Measurements from ENCODE around the gene GLI3. TPM values are rescaled to one million over a fixed set of nuclear protein-coding genes. Genes with fewer than 3 reads are reported as not detected.

Gene GLI3
- total and polyA plus RNA-seq, 2 of the 8 experiments (the other 6 are each of a cell fraction or from before 2014, with no cell fraction given): 8.0 to 31.1 TPM

GRCh38 chr7:42269161-42269560, 32.2 kb upstream of the GLI3 start:
- TF ChIP-seq SAP30 (IDR thresholded peaks at IDR 0.05; ENCODE audit: insufficient read depth, insufficient replicate concordance, low read length): no peak
- FAIRE-seq: no peak
- H4K8ac ChIP-seq (ENCODE audit: extremely low read depth, insufficient read depth, low read length): no peak overlapping the region

More at GRCh38 chr7:42269161-42269560, 32.2 kb upstream of the GLI3 start:
- Histone ChIP-seq H2AK5ac (ENCODE audit: low read depth, low read length) (no peak overlapping the region), H2BK20ac (ENCODE audit: low read length) (no peak overlapping the region), H3K56ac (replicated peaks; ENCODE audit: insufficient read length, low read depth, low read length) (no peak overlapping the region), H2BK5ac (ENCODE audit: low read depth, low read length) (no peak overlapping the region), H3K23ac (ENCODE audit: insufficient read length) (no peak overlapping the region), H4K20me1 (replicated peaks in 1 of 2; ENCODE audit: control insufficient read depth in 1 of 2, insufficient read depth in 2 of 2, low read length in 2 of 2) (no peaks in the 10 kb centered on the region), H2BK120ac (replicated peaks; ENCODE audit: low read depth, low read length) (no peak overlapping the region), H3K79me2 (ENCODE audit: control insufficient read depth in 1 of 2, insufficient read depth in 2 of 2, low read length in 2 of 2) (no peaks in the 10 kb centered on the region), H4K5ac (ENCODE audit: insufficient read length, low read depth, low read length) (no peak overlapping the region), H4K91ac (replicated peaks; ENCODE audit: insufficient read length, low read length) (no peak overlapping the region), H3K18ac (ENCODE audit: extremely low read depth, low read length) (no peak overlapping the region), H2BK15ac (ENCODE audit: low read length) (no peak overlapping the region), H2BK12ac (ENCODE audit: low read depth, low read length) (no peak overlapping the region), H3K27ac (ENCODE audit: low read depth, low read length) (no peak overlapping the region), H3K4ac (replicated peaks; ENCODE audit: insufficient read length, low read depth, low read length) (no peak overlapping the region), H3K4me2 (ENCODE audit: insufficient read depth in 1 of 2, low read depth in 2 of 2, low read length in 2 of 2) (no peak overlapping the region), H3K14ac (ENCODE audit: insufficient read length) (no peak overlapping the region), H3K4me3 (ENCODE audit: extremely low read depth in 1 of 4, insufficient read depth in 2 of 4, low read depth in 3 of 4, low read length in 4 of 4) (no peak overlapping the region), H3K4me1 (replicated peaks in 1 of 4; ENCODE audit: control insufficient read depth in 3 of 4, insufficient read depth in 4 of 4, low read length in 3 of 4) (peaks cover 0 to 3% (median under 1%) of the 10 kb centered on the region in 4 experiments; a peak in 3 of 7 replicates), H2AFZ (ENCODE audit: low read length) (no peak overlapping the region), H3K27me3 (replicated peaks in 1 of 4; ENCODE audit: control insufficient read depth in 3 of 4, extremely low read depth in 1 of 4, insufficient read depth in 3 of 4, low read length in 3 of 4) (no peaks in the 10 kb centered on the region; a peak in 1 of 7 replicates), H3K23me2 (ENCODE audit: low read depth, low read length) (no peaks in the 10 kb centered on the region), H3K9me3 (ENCODE audit: insufficient read depth in 2 of 2, low read depth in 1 of 2, low read length in 1 of 2) (no peaks in the 10 kb centered on the region), H3K36me3 (ENCODE audit: control insufficient read depth in 2 of 4, insufficient read depth in 4 of 4, low read length in 3 of 4) (no peaks in the 10 kb centered on the region), H3K9ac (replicated peaks in 1 of 4; ENCODE audit: extremely low read depth in 1 of 4, low read depth in 3 of 4, low read length in 3 of 4) (no peak overlapping the region), H3K79me1 (ENCODE audit: low read depth, low read length) (no peaks in the 10 kb centered on the region)
- CTCF ChIA-PET (ENCODE audit: partially characterized antibody): interaction anchor here (1.2 to 2.6 kb wide), 5 partner anchors 83 to 607 kb away, joined by 3 to 6 read pairs (median 4); no protein-coding TSS in a partner anchor
- POLR2A ChIA-PET (ENCODE audit: partially characterized antibody): no interaction called here
- WGBS, 2 experiments (ENCODE audit: extremely low coverage in 1 of 2, insufficient coverage in 1 of 2, insufficient read length in 1 of 2, insufficient replicate concordance in 2 of 2, low coverage in 1 of 2, low lambda C conversion rate in 2 of 2, missing lambda C conversion rate in 1 of 2): 95% methylated on average over 4 of the region's 4 CpGs; no CpG with 5 or more reads in 1 of the 2 experiments
- DNase-seq (ENCODE audit: low read depth in 1 of 2, low spot score in 2 of 2): no peak
